HG03378 (cell line): ENCODE results near the gene CD34.
"Not testable (repeated sequence)": the region's sequence is repeated elsewhere in the genome, so short reads cannot be mapped to it uniquely, and the experiment has no call there.

Source experiments
- ATAC-seq: cut with Tn5 transposase; IDR thresholded peaks from one replicate; pipeline ENCODE4 v1.9.1; 2021; ENCODE audit warnings: mild to moderate bottlenecking, moderate library complexity; ENCODE audit not compliant: unreplicated experiment

Gene CD34

DNA sequence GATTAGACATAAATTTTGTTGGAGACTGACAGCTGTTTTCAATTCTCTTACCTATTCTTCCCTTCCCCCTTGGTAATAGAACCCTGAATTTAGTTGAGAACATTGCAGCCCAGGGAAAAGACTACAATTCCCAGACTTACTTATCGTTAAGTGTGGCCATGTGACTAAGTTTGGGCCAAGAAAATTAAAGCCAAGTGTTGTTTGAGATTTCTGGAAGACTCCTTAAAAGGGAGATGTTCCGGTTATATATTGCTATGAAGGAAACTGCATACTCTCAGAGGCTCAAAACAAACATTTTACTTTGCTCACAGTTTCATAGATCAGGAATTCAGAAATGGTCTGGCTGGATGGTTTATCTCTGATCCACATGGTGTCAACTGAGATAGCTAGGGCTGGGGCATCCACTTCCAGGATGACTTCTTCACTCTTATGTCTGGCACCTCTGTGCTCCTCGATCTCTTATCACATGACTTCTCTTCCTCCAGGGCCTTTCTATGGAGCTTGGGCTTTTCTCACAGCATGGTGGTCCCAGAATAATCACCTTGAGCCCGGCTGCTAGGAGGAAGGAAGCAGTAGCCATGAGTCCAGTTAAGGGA lies 22.4 kb upstream of the CD34 start:
- no peak for ATAC-seq

- ATAC-seq = no peak
These were observed 16.1 kb upstream of the CD34 start for GRCh38 chr1:207926984-207927383.

DNA sequence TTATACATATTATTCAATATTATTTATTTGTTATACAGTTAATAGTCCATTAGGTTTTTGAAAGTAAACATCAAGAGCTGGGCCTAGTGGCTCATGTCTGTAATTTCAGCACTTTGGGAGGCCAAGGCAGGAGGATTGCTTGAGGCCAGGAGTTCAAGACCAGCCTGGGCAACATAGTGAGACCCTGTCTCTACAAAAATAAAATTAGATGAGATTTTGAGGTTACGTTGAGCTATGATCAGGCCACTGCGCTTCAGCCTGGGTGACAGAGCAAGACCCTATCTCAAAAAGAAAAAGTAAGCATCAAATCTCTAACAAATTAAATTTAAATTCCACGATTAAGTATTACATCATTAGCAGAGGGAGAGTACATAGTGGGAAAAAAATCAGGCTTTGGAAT lies 15.0 kb upstream of the CD34 start:
- ATAC-seq = not testable (repeated sequence)

DNA sequence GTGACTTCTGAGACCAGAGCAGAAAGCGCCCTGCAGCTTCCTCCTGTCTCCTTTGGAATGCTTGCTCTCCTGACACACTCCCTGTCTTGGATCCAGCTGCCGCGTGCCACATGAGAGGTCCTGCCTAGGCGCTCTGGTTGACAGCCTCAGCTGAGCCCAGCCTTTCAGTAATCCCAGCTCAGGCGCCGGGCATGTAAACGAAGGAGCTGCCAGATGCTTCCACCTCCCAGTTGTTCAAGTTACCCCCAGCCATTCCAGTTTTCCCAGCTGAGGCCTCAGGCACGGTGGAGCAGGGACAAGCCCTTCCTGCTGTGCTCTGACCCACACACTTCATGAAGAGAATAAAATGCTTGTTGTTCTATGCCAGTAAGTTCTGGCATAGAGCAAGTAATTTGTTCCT lies 14.3 kb upstream of the CD34 start:
- no peak for ATAC-seq

GRCh38 chr1:207923561-207923960 lies 12.6 kb upstream of the CD34 start:
- no peak for ATAC-seq

GRCh38 chr1:207923121-207923520 lies 12.2 kb upstream of the CD34 start:
- ATAC-seq = no peak

DNA sequence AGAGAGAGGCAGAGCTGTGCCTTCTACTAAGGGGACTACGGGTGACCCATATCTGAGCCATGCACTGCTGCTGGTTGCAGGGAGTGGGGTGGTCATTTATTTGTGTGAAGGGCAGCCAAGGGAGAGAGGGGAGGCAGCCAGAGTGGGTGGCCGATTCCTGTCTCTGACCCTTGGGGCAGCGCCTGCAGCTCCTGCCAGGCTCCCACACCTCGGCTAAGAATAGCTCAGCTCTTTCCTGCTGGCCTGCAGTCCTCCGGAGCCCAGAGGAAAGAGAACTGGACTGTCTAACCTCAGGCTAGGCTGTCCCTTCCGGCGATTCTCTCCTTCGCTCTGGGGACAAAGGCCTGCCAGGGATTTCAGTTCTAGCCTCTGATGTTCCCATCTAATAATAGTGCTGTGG lies 11.6 kb upstream of the CD34 start:
- ATAC-seq = no peak

DNA sequence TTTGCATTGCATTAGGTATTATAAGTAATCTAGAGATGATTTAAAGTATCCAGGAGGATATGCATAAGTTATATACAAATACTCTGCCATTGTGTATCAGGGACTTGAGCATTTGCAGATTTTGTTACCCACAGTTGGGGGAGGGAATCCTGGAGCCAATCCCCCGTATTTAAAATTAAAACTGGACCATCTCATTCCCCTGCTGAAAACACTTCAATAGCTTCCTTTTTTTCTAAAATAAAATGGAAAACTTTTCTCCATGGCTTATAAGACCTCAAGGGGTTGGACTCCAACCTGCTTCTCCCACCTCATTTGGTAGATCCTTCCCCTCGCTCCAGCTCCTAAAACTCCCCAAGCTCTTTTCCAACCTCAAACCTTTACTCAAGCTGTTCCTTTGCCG lies 10.4 kb upstream of the CD34 start:
- ATAC-seq = no peak

DNA sequence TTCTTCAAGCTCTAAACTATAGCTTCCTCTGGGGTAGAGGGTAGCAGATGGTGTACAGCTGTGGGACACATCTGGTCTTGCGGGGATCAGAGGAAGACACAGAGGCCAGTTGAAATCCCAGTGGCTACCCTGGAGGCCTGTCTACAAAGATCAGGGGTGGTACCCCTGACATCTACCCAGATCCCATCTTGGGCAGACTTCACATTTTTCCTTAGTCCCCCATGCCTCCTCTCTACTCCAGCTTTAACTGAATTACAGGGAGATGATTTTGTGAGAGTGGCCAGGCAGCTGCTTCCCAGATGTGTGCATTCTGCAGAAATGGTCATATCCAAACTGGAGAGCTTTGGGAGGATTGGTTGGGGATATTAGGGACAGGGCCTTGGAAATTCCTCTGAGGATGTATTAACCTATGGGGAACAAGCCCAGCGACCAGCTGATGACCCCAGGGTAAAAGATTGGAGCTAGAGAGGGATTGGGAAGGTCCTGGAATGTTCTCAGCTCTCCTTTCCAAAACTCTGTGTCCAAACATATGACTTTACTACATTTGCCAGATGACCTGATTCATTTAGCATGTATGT lies 9.6 kb upstream of the CD34 start:
- ATAC-seq = no peak

DNA sequence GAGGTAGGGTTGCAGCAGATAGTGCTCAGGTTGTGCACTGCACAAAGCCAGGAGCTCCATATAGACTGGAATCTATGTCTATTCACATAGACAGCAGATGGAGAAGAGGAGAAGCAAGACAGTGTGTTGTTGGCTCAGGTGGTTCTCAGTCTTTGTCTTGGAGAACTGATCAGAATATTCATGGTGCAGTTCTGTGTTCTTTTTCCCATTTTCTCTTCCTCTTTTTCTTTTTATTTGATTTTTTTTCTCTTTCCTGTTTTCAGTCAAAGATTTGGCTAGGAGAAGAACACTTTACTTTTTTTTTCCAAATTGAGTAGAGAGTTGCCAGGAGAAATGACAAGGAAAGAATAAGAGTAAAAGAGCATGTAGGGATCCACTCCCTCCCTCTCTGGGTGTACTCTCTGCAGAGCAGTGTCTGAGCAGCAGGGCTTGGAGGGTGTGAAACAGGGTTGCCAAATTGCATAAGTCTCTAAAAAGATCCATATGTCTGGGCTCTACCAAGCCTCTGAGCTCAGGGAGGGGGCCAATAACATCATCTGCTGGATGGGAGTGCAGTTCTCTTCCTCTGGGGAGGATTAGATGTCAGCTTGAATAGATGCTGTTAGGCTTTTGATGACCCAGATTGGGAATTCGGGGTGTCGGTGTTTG lies 8.7 kb upstream of the CD34 start:
- ATAC-seq = no peak

- ATAC-seq = no peak
These were observed 7.7 kb upstream of the CD34 start for GRCh38 chr1:207918581-207918980.

DNA sequence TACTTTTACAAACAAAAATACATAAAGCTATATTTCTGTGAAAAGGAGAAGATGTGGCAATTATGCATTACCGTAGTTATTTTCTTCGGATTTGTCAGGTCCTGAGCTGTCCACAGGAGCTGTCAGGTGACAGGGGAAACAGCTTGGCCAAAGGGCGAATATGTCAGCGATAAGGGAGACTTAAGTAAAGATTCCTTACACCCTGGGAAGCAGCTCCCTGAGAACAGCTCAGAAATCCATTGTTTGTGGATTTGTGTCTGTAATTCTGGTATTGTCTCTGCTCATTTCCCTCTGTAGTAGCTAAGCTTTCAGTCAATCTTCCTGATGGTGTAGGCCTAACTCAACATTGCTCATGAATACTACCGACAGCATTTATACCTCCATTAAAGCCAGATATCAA lies 7.1 kb upstream of the CD34 start:
- no peak for ATAC-seq

GRCh38 chr1:207917080-207917479 lies 6.2 kb upstream of the CD34 start:
- ATAC-seq = no peak

DNA sequence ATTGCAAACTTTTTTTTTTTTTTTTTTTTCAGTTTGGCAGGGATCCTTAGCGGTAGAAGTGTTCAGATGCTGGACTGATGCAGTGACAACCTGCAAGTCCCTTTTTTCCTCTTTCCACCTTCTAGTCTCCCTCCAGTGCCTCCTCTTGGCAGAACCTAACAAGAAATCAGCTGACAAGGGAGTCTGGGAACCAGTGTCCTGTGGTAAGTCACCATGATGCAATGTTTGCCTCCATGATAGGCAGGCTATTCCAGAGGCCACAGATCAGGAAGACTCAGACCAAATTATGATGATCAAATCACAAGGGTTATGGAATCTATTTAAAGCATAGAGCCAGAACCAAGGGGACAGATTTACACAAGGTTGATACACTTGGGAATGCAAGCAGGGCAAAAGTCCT lies 3.0 kb upstream of the CD34 start:
- no peak for ATAC-seq

DNA sequence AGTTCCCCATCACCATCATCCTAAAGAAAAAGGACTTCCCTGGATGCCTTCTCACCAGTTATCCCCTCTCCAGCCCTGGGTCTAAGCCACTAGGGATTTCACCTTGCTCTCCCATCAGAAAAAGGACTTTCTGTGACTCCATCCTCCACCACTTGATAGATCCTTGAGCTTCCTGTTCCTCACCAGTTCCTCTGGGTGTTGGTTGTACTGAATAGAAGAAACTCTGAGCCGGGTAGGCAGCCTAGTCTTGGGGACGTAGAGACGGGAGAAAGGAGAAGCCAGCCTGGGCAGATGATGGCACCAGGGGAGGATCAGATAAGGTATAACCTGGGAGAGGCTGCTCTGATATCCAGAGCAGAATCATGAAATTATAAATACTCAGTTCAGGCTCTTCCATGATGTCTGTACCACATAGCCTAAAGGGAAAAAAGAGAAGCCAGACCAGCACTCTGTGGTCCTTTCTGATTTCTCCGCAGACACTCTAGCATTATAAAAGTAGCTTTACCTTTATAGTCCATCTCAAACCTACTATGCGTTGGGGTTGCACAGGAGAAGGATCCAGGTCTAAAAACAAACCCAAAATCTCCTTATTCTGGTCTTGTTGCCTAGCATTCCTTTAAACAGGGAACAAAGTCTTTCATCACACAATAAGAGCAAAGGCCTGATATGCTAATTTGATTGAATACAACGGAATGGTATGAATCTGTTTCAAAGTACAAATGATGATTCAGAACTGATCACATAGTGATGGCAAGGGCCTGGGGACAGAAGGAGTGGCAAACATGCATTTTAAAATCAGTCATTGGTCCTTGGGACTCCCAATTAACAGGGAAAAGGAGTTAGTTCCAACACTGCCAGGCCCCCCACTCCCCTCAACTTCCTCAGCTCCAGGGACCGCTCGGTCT lies 1.2 kb upstream of the CD34 start:
- ATAC-seq = no peak

DNA sequence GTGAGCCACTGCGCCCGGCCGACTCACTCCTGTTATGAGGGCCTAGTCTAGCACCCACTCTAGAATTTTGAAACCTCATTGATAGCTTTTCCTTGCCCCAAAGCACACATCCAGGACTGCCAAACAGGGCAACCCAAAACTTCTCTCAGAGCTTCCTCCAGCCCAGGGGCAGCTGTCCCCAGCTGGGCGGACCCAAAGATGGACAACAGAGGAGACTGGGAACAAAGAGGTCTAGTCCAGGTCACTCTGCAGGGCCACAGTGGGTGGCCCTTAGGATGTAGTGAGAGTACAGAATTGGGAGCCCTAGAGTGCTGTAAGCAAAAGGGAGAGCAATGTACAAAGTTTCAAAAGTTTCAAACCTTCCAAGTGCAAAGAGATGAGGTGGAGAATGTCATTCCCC lies 1.2 kb downstream of the CD34 start:
- no peak for ATAC-seq

DNA sequence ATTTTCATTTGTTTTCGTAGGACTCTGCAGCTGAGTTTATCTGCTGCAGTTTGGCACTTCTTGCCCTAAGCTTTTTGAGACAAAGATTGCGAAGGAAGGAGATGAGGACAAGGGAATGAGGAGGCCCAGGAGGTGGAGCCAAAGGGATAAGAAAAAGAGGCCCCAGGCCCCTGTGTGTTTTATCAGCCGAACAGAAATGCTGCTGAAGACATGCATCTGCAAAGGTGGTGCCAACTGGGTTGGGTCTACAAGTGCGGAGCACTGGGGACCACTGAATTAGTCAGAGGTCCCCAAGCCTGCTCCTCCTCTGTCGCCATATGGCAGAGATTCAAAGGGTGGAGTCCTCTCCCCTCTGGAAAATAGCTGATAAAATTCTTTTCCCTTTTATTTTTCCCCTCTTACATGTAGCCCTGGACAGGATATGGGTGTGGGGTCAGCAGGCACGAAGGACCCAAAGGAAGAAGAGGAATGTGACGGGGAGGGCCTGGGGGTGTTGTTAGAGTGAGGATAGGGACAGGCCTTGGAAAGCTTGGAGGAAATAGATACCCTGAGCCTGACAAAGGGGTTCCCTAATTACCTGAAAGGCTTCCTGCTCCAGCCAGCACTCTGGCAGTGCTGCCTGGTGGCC lies 2.7 kb downstream of the CD34 start:
- ATAC-seq = no peak

DNA sequence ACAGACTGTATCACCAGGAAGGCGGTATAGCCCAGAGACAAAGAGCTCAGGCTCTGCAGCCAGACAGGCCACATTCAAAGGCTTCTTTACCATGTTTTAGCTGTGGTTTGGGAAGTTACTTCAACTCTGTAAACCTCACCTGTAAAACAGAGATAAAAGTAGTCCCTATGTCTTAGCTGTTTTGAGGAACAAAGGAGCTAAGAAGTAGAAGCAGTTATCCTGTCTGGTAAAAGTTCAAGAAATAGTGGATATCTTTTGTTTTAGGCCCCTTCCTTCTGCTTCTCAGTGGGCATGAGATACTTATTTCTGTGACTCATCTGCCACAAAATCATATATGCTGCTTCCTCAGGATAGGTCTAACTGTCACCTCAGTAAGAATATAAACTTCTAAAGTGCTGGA lies 6.5 kb downstream of the CD34 start:
- ATAC-seq = no peak

DNA sequence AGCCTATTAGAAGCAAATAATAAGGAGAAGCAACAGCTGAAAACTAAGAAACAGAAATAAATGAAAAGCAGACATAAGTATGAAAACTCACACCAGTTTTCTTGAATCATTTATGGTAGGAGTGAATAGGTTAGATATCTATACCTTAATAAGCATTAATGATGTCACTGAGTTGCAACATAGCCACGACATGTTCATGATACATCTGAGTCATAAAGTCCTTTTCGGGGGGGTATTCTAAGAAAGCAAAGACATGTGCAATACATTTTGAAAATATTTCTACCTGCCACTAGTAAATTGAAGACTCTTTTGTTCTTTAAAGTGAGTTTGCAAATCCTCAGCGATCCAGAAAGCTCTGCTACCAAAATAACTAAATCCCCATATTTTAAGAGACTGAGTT lies 7.2 kb downstream of the CD34 start:
- ATAC-seq = no peak

GRCh38 chr1:207903053-207903452 lies 7.9 kb downstream of the CD34 start:
- no peak for ATAC-seq

GRCh38 chr1:207902566-207902965 lies 8.4 kb downstream of the CD34 start:
- ATAC-seq = no peak
